K562 (cell line): Measurements from ENCODE around the gene TMSB4X. TPM values are rescaled to one million over a fixed set of nuclear protein-coding genes. Genes with fewer than 3 reads are reported as not detected.
A peak's percentile ranks its signal among the peaks of the same experiment; 100 is the strongest.

Experiments
- ARNT ChIP-seq, 2 experiments: fragments of 450-650 bp; IDR thresholded peaks; 2 replicates each; pipeline ENCODE4 v1.6.1; 2016; ENCODE audit warnings: mild to moderate bottlenecking in 1 of 2
- BCL6 ChIP-seq: fragments of 250-450 bp; sonication (Bioruptor Pico); IDR thresholded peaks from 2 replicates; pipeline ENCODE4 v1.4.0; 2020
- FOXJ2 ChIP-seq: fragments of 200-800 bp; sonication (Bioruptor generic); IDR thresholded peaks from 2 replicates; pipeline ENCODE4 v1.6.1; 2016; ENCODE audit warnings: missing genetic modification characterization, missing compliant biosample characterization
- GABPB1 ChIP-seq: sonication (generic); formaldehyde crosslinking; IDR thresholded peaks from 2 replicates; pipeline ENCODE4 v1.8.0; 2022; ENCODE audit warnings: mild to moderate bottlenecking, missing genetic modification reagents
- HDAC6 ChIP-seq: IDR thresholded peaks from 2 replicates; pipeline ENCODE4 v1.6.1; 2012; ENCODE audit warnings: low read depth, mild to moderate bottlenecking, control low read depth, inconsistent platforms, low read length, moderate library complexity
- HNRNPH1 ChIP-seq: fragments of 200-400 bp; formaldehyde crosslinking; optimal IDR thresholded peaks from 2 replicates; pipeline ENCODE3; 2017; ENCODE audit warnings: low read depth, mild to moderate bottlenecking, low read length, moderate library complexity
- KDM5B ChIP-seq: fragments of 200-600 bp; sonication (generic); IDR thresholded peaks from 2 replicates; pipeline ENCODE4 v1.6.1; 2012; ENCODE audit warnings: low read depth, mild to moderate bottlenecking, moderate library complexity, low read length, control low read depth, inconsistent platforms; ENCODE audit not compliant: insufficient replicate concordance
- MLLT1 ChIP-seq, 2 experiments: fragments of 450-650 bp; IDR thresholded peaks; 2 replicates each; pipeline ENCODE4 v1.6.1; 2016
- MYNN ChIP-seq, 2 experiments: sonication (generic); formaldehyde crosslinking in 1 of 2; IDR thresholded peaks; 2 replicates each; pipeline versions ENCODE4 v1.5.0 to v1.6.1; 2016 to 2020; ENCODE audit warnings: antibody characterized with exemption in 1 of 2, missing genetic modification reagents in 1 of 2
- NELFE ChIP-seq: IDR thresholded peaks from 2 replicates; pipeline ENCODE4 v1.6.1; 2011; ENCODE audit warnings: mild to moderate bottlenecking; ENCODE audit not compliant: insufficient read depth, insufficient read length
- PATZ1 ChIP-seq: fragments of 250-450 bp; sonication (Bioruptor Pico); IDR thresholded peaks from 2 replicates; pipeline ENCODE4 v1.5.0; 2020; ENCODE audit warnings: mild to moderate bottlenecking, borderline replicate concordance
- SOX6 ChIP-seq: fragments of 450-650 bp; IDR thresholded peaks from 2 replicates; pipeline ENCODE4 v1.6.1; 2014; ENCODE audit warnings: mild to moderate bottlenecking
- SRF ChIP-seq, 2 experiments: fragments of 250-450, 450-650 bp in 1 of 2; sonication (Bioruptor Pico) in 1 of 2; sonication (generic) in 1 of 2; formaldehyde crosslinking; IDR thresholded peaks; 2 replicates each; pipeline versions ENCODE4 v1.5.0 to v1.5.1; 2020 to 2022; ENCODE audit warnings: mild to moderate bottlenecking in 1 of 2, missing genetic modification reagents in 1 of 2
- TBP ChIP-seq: optimal IDR thresholded peaks from 2 replicates; pipeline ENCODE3; 2011; ENCODE audit warnings: low read depth, low read length, improper control_type of control experiment
- TCF7L2 ChIP-seq: fragments of 150-350 bp; IDR thresholded peaks from 2 replicates; pipeline ENCODE4 v1.6.1; 2016; ENCODE audit warnings: low read depth, mild to moderate bottlenecking, low read length, moderate library complexity
- TEAD1 ChIP-seq, 2 experiments: fragments of 450-650 bp in 1 of 2; sonication (generic) in 1 of 2; formaldehyde crosslinking; IDR thresholded peaks; 2 replicates each; pipeline versions ENCODE4 v1.4.0 to v1.8.0; 2020 to 2022; ENCODE audit warnings: mild to moderate bottlenecking in 2 of 2, missing genetic modification reagents in 1 of 2
- TEAD2 ChIP-seq: fragments of 450-650 bp; IDR thresholded peaks from 2 replicates; pipeline ENCODE4 v1.6.1; 2016; ENCODE audit warnings: missing genetic modification characterization, control low read depth, missing compliant biosample characterization
- ZNF354B ChIP-seq: fragments of 250-450 bp; sonication (Bioruptor Pico); IDR thresholded peaks from 2 replicates; pipeline ENCODE4 v1.4.0; 2020
- polyA plus RNA-seq, 8 experiments: library from polyadenylated mRNA; depleted of rRNA in 4 of 8; stranded (reverse) in 5 of 8; unstranded in 3 of 8; fragments of >200 nt; fragmentation: Nextera tagmentation in 2 of 8; fragmentation: Illumina TruSeq in 1 of 8; extraction: Ambion mirVana in 2 of 8; extraction: Trizol in 1 of 8; gene quantifications; 2 replicates each; pipeline versions ENCODE4 v1.2.1 to v1.2.3, GENCODE V29; 2011 to 2014; ENCODE audit warnings: inconsistent platforms in 1 of 8, missing spikeins in 1 of 8
- total RNA-seq, 7 experiments: library from RNA; depleted of rRNA in 6 of 7; stranded (reverse); fragments of >200 nt in 6 of 7; fragmentation: Illumina TruSeq in 2 of 7; extraction: Trizol in 2 of 7; gene quantifications; 2 replicates each; pipeline versions ENCODE4 v1.2.1 to v1.2.3, GENCODE V29; 2011 to 2021; ENCODE audit warnings: low replicate concordance in 1 of 7
- TF ChIP-seq, protein P1 (sequence below): fragments of 450-650 bp; IDR thresholded peaks from 2 replicates; pipeline ENCODE4 v1.6.1; 2018; ENCODE audit not compliant: partially characterized antibody

Gene TMSB4X
- total and polyA plus RNA-seq, 9 of the 15 experiments (the other 6 are each of a cell fraction or from before 2014, with no cell fraction given) = 1,035 to 2,035 (median 1,529) TPM

DNA sequence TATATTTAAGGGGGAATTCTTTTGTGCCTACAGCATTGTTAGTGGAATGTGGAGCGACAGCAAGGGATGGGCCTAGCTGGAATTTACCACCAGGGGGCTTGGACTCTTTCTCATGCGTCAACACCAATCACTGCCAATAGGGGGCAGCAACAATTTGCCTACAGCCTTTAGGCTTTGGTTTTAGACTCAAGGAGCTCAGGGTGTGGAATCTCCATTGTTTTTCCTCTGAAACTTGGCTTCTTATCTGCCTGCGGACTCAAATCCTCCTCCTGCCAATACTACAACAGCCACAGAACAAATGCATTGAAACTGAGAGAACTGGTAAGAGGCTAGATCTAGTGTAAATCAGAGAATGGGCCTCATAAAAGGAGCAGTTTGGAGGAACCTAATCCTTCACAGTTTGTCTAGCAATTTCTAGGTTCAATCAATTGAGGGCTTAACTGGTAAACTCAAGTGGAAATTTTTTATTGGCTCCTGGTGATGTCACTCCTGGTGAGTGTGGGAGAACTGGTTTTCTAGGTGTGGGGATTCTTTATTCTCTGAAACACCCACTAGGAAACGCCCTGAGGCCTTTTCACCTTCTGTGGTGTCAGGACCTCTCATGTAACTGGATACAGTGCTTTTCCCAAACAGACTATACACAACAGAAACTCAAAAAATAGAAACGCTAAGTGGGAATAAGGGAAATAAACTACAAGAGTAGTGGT lies 27.9 kb upstream of the TMSB4X start (continued):
- TF ChIP-seq FOXJ2 (peak; percentile 45; the same call in 1 of the 2 replicates), TEAD1 (CRISPR knock-in tag; IDR thresholded peaks at IDR 0.05) (peak; percentile 49 to 87; a peak in 3 of 4 replicates), ZNF354B (CRISPR knock-in tag) (no peak), NELFE (no peak), TBP (no peak), SOX6 (peak; percentile 70), ARNT (IDR thresholded peaks at IDR 0.05) (peak in 1 of 2 experiments; percentile 45; a peak in 1 of 4 replicates), KDM5B (no peak), SRF (CRISPR knock-in tag; IDR thresholded peaks at IDR 0.05) (no peak), PATZ1 (CRISPR knock-in tag) (no peak), TCF7L2 (no peak), BCL6 (CRISPR knock-in tag) (no peak), GABPB1 (0 out of 2 replicates have a peak, but pooled peaks have one; percentile 27), HNRNPH1 (no peak), HDAC6 (no peak), TEAD2 (tag) (peak; percentile 69; the same call in 1 of the 2 replicates), MLLT1 (IDR thresholded peaks at IDR 0.05) (peak in 1 of 2 experiments; percentile 83; a peak in 2 of 4 replicates), MYNN (IDR thresholded peaks at IDR 0.05) (0 out of 2 replicates have a peak, but pooled peaks have one; percentile 32), MYNN (CRISPR knock-in tag; IDR thresholded peaks at IDR 0.05) (no peak)
- TF ChIP-seq, protein P1, sequence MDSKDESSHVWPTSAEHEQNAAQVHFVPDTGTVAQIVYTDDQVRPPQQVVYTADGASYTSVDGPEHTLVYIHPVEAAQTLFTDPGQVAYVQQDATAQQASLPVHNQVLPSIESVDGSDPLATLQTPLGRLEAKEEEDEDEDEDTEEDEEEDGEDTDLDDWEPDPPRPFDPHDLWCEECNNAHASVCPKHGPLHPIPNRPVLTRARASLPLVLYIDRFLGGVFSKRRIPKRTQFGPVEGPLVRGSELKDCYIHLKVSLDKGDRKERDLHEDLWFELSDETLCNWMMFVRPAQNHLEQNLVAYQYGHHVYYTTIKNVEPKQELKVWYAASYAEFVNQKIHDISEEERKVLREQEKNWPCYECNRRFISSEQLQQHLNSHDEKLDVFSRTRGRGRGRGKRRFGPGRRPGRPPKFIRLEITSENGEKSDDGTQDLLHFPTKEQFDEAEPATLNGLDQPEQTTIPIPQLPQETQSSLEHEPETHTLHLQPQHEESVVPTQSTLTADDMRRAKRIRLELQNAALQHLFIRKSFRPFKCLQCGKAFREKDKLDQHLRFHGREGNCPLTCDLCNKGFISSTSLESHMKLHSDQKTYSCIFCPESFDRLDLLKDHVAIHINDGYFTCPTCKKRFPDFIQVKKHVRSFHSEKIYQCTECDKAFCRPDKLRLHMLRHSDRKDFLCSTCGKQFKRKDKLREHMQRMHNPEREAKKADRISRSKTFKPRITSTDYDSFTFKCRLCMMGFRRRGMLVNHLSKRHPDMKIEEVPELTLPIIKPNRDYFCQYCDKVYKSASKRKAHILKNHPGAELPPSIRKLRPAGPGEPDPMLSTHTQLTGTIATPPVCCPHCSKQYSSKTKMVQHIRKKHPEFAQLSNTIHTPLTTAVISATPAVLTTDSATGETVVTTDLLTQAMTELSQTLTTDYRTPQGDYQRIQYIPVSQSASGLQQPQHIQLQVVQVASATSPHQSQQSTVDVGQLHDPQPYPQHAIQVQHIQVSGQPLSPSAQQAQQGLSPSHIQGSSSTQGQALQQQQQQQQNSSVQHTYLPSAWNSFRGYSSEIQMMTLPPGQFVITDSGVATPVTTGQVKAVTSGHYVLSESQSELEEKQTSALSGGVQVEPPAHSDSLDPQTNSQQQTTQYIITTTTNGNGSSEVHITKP = no peak
